ENCODE measurements around the gene FDXR.

DNA sequence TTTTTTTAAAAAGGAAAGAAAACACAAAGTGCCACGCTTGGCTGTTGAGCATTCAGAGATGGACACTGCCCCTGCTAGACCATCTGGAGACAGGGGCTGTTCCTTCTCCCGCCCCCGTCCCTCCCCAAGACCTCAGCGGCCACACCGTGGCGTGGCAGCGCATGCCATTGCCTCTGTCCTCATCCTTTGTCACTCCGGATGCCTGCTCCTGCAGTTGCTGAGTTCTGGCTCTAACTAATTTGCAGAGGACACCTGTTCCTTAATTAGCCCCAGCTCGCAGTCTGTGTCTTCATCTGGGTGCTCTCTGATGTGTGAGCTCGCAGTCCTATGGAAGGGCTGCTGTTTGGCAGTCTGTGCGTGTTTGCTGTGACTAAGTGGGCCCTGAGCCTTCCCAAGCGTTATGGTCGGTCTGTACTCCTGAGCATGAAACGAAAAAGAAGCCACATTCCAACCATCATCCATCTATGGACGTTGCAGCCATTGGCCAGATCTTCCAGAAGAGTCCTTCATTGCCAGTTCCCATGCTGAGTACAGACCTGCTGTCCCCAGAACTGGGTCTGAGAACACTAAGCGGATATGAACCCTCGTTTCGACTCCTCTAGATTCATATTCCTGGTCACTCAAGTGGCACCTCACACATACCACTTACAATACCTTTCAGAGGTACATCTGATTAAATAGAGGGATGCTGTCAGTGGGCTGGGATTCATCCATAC lies 55.7 kb downstream of the FDXR start:
- TF ChIP-seq POLR2A (IDR thresholded peaks at IDR 0.05) (no peak), POLR2AphosphoS5 (IDR thresholded peaks at IDR 0.05) (no peak), CTCF (IDR thresholded peaks at IDR 0.05) (no peak), EP300 (IDR thresholded peaks at IDR 0.05) (no peak)
